Activated CD4-positive, CD25-positive, alpha-beta regulatory T cell treated with anti-CD3 and anti-CD28 coated beads, Interleukin-2, amount 50 U/mL, for 24 hours (primary cell): ENCODE results near the gene DAND5.

Experiments
- ATAC-seq, 2 donors: fragments of 150-1000 bp; cut with Tn5 transposase; one replicate each; pipeline ENCODE4 v1.10.0; 2021; ENCODE audit warnings: mild to moderate bottlenecking in 1 of 2, moderate library complexity in 1 of 2

DAND5 gene, protein sequence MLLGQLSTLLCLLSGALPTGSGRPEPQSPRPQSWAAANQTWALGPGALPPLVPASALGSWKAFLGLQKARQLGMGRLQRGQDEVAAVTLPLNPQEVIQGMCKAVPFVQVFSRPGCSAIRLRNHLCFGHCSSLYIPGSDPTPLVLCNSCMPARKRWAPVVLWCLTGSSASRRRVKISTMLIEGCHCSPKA

DNA sequence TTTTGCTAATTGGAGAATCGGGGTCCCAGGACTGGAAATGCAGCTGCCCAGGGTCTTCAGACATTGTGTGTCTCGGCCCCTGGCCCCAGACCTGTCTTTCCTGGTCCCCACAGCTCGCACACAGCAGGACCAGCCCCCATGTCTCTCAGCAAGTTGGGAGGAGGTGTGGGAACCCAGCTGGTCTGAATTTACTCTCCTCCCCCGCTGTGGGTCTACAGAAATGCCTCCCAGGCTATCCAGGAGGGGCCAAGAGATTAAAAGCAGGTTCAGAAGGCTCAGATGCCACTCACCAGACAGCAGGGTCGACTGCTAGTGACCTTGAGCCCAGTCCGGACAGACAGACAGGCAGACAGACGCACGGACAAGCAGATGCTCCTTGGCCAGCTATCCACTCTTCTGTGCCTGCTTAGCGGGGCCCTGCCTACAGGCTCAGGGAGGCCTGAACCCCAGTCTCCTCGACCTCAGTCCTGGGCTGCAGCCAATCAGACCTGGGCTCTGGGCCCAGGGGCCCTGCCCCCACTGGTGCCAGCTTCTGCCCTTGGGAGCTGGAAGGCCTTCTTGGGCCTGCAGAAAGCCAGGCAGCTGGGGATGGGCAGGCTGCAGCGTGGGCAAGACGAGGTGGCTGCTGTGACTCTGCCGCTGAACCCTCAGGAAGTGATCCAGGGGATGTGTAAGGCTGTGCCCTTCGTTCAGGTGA is at the start of gene DAND5:
Gene DAND5 (plus strand): TSS at position 285 of the 697 bp plus-strand sequence. CDS start 85 bp downstream, at position 370.
- ATAC-seq: no peak

DNA sequence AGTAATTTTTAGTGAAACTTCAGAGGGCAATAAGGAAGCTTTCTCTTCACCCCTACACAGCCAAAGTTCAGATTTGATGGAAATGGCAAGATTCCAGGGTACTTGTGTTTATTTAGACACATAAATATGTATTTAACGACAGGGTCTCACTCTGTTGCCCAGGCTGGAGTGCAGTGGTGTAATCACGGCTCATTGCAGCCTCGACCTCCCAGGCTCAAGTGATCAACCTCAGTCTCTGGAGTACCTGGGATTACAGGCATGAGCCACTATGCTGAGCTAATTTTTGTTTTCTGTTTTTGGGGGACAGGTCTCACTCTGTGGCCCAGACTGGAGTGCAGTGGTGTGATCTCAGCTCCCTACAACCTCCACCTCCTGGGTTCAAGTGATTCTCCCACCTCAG is 48.3 kb upstream of the DAND5 start:
- ATAC-seq: no peak

DNA sequence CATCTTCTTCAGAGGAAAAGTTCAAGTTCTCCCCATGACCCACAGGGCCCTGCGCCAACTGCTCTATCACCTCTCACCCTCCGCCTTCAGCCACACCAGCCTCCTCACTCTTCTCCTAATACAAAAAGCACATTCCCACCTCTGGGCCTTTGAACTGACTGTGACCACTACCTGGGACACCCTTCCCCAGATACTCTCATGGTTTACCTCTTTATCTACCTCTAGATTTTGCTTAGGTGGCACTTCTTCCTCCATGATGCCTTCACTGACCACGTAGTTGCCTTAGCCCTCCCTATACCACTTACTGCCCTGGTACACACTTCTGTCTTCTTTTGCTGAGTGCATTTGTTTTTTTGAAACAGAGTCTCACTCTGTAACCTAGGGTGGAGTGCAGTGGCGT is 46.4 kb upstream of the DAND5 start:
- no peak for ATAC-seq

DNA sequence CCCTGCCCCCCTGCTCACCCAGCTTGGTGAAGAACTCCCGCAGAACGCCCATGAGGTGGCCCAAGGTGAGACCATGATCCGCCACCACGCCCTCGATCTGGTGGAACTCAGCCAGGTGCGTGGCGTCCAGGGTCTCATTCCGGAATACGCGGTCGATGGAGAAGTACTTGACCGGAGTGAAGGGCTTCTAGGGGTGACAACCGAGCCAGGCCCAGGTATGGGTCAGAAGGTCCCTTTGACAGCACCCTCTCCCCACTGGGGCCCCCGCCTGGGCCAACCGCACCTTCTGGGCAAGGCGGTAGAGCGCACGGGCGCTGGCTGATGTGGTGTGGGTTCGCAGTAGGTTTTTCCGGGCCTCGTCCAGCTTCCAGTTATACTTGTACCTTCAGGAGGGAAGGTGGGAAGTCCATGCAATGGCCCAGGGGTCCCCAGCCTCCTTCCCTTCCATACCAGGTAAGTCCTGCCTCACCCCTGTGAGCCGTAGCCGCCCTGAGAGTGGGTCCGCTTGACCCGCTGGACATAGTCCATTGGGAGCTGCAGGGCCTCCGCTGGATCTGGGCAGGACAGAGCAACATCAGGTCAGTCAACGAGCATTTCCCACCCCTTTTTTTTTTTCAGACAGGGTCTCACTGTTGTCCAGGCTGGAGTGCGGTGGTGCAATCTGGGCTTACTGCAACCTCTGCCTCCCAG is 44.6 kb upstream of the DAND5 start:
- no peak for ATAC-seq

DNA sequence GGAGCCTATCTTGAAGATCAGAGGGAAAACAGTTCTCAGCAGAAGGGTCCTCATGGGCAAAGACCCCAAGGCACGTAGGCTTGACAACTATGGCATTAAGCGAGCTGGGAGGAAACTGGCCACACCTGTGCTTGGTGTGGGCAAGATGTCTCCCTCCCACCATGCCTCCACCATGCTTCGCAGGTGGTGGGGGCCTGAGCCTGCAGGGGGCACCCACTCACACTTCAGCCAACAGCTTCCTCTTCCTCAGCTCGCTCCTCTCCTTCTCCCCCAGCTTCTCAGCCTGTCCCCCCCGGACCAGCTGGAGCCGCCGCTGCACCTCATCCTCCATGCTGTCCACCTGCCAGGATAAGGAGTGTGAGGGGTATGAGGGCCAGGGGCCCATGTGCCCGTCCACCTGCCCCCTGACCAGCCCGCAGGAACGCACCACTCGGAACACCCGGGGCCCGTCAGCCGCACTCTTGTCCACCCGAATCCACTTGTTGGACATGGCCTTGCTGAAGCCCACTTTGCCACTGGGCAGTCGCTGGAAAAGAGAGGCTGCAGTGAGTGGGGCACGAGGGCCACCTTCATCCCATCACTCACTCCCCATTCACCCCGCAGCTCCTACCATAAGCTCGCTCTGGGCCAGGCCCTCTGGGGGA is 39.3 kb upstream of the DAND5 start:
- no peak for ATAC-seq

DNA sequence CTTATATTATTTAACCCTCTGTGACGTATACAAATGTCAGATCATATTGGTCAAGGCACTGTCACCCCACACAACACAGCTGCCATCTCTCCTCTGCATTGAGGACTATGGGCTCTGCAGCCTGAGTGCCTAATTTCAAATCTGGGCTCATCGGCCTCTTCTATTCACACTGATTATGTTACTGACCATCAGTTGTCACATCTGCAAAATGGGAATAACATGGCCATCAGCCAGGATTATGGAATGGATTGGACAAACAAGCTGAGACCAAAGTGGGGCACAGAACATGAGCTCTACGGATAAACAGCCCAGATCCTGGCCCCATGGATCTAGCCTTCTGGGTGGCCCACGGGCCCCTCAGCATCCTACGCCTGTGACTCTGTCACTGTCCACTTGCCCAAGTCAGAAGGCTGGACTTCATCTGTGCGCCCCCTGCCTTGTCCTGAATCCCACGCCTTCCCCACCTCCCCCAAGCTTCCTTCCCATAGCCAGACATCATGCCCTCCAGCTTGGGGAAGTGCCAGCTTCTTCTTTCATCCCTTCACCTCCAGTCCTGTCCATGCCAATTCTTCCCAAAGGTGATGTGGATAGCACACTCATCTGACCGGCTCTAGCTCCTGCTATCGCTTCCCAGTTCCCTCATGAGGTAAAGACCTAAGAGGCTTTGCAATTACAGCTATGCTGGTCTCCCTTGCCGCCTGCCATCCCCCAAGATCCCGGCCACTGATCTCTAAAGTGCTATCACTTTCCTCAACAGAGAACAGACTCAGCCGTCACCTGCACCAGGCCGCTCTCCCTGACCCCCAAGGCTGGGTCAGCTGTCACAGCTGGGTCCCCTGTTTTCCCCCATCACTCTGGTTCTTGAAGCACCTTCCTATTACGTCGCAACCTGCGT is 36.7 kb upstream of the DAND5 start:
- ATAC-seq: no peak

DNA sequence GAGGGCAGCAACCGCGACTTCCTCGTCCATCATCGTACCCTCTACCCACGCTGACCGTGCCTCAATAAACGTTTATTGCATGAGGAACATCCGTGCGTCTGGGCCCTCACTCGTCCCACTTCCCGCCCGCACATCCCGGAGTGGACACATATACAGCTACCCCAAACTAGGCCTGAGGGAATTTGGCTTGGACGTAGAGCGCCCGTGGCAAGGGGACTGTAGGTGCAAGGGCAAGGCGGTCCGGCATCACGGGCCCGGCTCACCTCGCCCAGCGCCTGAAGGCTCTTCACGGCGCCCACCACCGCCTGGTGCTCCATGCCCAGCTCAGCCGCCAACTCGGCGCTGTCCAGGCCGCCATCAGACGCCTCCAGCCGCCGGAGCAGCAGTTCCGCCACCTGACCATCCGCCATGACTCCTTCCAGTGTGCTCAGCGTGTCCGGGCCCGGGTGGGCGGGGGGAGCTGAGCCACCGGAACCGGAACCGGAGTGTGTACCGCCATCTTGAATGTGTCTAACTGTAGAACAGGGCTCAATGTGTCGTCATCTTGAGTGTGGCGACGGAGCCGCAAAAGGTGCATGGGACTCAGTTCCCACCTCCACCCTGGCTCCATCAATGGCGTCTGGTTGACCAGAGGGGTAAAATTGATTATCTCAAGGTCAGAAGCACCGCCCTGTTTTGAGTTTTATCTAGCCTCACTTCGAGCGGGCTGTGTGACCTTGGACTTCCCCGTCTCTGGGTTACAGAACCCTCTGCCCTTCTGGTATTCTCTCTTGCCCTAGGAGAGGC is 35.9 kb upstream of the DAND5 start, which contains the start of gene FARSA:
Gene FARSA (minus strand): TSS at position 425 of the 786 bp plus-strand sequence. CDS start 15 bp downstream, at position 410.
- peak; percentile 66 to 72 for ATAC-seq

DNA sequence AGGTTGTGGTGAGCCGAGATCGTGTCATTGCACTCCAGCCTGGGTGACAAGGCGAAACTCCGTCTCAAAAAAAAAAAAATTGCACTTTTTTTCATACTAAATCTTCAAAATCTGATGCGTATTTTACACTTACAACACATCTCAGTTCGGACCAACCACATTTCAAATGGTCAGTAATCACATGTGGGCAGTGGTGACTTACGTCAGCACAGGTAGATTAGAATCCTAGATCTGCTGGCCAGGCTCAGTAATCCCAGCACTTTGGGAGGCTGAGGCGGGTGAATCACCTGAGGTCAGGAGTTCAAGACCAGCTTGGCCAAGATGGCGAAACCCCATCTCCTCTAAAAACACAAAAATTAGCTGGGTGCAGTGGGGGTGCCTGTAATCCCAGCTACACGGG is 34.3 kb upstream of the DAND5 start:
- no peak for ATAC-seq

DNA sequence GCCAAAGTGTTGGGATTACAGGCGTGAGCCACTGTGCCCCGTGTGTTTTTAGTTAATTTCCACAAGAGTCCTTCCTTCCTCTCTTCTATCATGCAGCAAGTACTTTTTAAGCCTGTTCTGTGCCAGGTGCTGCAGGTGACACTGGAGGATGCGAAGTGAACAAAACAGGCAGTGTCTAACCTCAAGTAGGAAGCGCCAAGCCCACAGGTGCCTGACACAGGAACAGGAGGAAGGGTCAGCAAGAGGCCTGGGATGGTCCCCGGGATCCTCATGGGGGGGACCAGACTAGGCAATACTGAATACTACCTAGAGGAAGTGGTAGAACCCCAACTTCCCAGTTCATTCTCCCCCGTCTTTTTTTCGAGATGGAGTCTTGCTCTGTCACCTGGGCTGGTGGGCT is 32.8 kb upstream of the DAND5 start:
- ATAC-seq: no peak

DNA sequence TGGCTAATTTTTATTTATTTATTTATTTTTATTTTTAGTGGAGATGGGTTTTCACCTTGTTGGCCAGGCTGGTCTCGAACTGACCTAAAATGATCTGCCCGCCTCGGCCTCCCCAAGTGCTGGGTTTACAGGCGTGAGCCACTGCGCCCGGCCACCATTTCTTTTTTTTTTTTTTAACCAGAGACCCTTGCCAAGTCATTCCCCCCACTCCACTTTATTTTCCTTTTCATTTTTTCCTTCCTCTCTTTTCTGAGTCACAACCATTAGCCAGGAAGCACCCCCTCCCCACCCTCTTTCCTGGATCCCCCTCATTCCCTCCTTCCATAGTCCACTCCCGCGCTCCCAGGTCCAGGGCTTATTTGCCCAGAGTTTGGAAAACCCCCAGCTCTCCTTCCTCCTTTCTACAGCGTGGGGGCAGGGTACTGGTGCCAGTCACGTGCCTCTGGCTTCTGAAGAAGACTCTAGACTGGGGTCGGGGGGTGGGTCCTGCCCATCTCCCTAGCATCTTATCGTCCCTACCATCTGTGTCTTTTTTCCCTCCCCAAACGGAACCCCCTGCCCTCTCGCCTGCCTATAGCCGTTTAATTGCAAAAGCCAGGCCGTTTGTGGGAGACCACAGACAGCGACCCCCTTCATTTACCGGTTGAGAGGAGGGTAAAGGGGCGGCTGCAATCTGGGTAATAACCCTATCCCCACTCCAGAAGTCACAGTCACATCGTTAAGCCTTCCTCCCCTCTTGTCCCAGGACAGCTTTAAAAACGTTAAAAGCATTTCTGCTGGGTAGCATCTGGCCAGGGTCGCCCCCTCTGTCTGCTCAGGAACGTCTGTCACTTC is 32.1 kb upstream of the DAND5 start:
- no peak for ATAC-seq

DNA sequence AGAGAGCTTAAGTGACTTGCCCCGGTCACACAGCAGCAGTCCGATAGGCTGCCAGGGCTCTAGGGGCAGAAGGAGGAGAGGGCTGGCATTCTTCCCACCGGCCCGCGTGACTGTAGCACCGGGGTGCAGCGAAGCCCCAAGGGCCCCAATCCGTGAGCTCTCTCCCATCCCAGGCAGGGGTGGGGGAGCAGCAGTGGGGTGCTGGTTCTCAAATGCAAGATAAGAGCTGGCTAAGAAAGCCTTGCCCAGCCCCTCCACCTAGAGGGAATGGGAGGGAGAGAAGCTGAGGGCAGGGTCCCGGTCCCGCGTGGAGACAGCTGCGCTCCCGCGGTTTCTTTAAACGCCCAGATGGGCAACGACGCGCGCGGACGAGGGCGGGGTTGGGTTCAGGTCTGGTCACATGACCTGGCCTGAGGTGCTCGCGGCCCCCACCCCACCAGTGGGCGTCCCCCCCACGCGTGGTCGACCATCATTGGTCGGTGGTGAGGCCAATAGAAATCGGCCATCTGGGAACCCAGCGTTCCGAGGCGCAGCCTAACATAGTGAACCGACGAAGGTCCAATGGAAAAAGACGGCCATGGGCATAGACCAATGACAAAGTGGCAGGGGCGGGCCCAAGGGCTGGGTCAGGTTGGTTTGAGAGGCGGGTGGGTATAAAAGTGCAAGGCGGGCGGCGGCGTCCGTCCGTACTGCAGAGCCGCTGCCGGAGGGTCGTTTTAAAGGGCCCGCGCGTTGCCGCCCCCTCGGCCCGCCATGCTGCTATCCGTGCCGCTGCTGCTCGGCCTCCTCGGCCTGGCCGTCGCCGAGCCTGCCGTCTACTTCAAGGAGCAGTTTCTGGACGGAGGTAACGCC is 31.2 kb upstream of the DAND5 start, which contains the start of gene CALR:
Gene CALR (plus strand): TSS at position 683 of the 852 bp plus-strand sequence. CDS start 71 bp downstream, at position 754.
- peak; percentile 89 to 92 for ATAC-seq

DNA sequence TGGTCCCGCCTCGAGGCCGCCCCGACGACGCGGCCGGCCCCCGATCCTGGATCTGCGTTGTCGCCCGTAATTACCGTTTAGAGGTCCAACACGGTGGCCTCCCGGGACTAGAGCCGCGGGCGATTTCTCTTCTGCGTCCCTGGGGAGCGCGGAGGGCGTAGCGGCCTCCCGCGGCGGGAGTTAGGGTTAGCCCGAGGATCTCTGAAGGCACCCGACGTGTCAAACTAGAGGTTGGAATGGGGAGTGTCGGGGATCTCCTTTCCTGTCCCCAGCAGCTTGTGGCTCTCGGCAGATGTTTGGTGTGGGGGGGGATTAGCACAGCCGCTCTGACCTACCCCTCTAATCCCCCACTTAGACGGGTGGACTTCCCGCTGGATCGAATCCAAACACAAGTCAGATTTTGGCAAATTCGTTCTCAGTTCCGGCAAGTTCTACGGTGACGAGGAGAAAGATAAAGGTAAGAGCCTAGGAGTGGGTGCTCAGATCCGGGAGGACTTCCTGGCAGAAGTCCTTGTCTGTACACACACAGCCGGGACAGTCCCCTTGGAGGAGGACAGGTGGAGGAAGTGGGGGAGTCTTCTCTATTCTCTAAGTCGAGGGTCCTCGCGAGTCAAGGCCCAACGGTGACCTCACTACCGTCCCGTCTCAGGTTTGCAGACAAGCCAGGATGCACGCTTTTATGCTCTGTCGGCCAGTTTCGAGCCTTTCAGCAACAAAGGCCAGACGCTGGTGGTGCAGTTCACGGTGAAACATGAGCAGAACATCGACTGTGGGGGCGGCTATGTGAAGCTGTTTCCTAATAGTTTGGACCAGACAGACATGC is 30.4 kb upstream of the DAND5 start:
- peak; percentile 2 to 7 for ATAC-seq

DNA sequence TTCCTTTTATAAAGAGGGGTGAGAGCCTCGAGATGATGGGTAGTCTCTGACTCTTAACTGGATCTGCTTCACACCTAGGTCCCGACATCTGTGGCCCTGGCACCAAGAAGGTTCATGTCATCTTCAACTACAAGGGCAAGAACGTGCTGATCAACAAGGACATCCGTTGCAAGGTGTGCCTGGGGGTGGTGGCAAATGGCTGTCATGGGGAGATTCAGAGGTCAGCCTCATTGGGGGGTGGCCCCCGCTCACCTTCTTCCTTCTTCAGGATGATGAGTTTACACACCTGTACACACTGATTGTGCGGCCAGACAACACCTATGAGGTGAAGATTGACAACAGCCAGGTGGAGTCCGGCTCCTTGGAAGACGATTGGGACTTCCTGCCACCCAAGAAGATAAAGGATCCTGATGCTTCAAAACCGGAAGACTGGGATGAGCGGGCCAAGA is 29.4 kb upstream of the DAND5 start:
- no peak for ATAC-seq

DNA sequence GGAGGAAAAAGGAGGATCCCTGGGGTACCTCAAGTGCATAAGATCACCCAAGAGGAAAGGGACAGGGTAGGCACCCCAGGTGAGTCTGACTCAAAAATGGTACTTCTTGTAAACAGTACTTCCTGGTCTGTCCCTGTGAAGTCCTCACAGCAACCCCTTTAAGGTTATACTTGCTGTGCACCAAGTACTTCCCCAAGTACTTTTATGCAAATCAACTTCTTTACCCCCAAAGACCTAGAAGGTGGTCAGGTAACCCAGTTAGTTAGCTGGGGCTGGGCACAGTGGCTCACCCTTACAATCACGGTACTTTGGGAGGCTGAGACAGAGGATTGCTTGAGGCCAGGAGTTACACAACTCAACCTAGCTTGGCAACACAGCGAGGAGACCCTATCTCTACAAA is 28.5 kb upstream of the DAND5 start:
- ATAC-seq: no peak

DNA sequence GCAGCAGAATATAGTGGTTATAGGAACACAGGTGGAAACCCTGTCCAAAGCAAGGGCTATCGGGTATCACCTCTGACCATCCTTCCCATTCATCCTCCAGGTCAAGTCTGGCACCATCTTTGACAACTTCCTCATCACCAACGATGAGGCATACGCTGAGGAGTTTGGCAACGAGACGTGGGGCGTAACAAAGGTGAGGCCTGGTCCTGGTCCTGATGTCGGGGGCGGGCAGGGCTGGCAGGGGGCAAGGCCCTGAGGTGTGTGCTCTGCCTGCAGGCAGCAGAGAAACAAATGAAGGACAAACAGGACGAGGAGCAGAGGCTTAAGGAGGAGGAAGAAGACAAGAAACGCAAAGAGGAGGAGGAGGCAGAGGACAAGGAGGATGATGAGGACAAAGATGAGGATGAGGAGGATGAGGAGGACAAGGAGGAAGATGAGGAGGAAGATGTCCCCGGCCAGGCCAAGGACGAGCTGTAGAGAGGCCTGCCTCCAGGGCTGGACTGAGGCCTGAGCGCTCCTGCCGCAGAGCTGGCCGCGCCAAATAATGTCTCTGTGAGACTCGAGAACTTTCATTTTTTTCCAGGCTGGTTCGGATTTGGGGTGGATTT is 25.8 kb upstream of the DAND5 start:
- no peak for ATAC-seq

DNA sequence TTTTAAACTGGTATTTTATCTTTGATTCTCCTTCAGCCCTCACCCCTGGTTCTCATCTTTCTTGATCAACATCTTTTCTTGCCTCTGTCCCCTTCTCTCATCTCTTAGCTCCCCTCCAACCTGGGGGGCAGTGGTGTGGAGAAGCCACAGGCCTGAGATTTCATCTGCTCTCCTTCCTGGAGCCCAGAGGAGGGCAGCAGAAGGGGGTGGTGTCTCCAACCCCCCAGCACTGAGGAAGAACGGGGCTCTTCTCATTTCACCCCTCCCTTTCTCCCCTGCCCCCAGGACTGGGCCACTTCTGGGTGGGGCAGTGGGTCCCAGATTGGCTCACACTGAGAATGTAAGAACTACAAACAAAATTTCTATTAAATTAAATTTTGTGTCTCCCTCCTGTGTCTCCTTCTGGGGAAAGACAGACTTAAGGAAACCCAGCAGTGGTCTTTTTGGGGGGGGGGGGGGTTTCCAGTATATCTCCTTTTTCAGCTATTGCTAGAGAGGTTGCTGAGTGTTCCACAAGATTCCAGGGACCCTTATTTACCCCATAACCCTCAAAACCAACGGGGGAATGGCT is 25.2 kb upstream of the DAND5 start:
- no peak for ATAC-seq

DNA sequence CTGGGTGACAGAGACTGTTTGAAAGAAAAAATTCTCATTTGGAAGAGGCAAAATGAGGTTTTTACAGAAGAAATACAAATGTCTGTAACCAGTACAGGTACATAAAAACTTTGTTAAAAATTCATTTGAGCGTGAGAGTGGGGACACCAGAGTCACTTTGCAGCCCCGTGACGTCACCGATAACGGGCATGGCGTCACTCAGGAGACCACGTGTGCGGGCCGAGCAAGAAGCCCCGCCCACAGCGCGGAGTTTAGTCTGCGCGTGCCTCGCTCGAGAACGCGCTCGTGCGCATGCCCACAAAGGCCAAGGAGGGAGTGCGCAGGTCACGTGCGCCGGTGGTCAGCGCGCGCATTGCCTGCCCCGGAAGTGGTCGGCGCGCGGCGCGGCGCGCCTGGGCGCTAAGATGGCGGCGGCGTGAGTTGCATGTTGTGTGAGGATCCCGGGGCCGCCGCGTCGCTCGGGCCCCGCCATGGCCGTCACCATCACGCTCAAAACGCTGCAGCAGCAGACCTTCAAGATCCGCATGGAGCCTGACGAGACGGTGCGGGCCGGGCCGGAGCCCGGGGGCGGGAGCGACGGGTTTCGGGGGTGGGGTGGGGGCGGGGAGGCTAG is 23.8 kb upstream of the DAND5 start, which contains the start of gene RAD23A:
Gene RAD23A (plus strand): TSS at position 384 of the 613 bp plus-strand sequence. CDS start 87 bp downstream, at position 471.
- peak; percentile 74 to 80 for ATAC-seq
